GM18909 (cell line): ENCODE measurements around the gene CD8A.
"Not testable (repeated sequence)": the region's sequence is repeated elsewhere in the genome, so short reads cannot be mapped to it uniquely, and the experiment has no call there.

Experiments used
- ATAC-seq: cut with Tn5 transposase; IDR thresholded peaks from one replicate; pipeline ENCODE4 v1.9.1; 2021; ENCODE audit warnings: mild to moderate bottlenecking; ENCODE audit not compliant: unreplicated experiment, poor library complexity

The CD8A gene

GRCh38 chr2:86744152-86744551 is 46.6 kb downstream of the CD8A start:
- ATAC-seq = no peak

- ATAC-seq = not testable (repeated sequence)
These were observed 48.7 kb downstream of the CD8A start for GRCh38 chr2:86741889-86742498.

GRCh38 chr2:86739889-86740288 is 50.8 kb downstream of the CD8A start:
- ATAC-seq = not testable (repeated sequence)

- not testable (repeated sequence) for ATAC-seq
These were observed 51.2 kb downstream of the CD8A start for GRCh38 chr2:86739485-86739884.

GRCh38 chr2:86734896-86735295 is 55.8 kb downstream of the CD8A start:
- not testable (repeated sequence) for ATAC-seq
